ENCODE results near the gene TRIM15.

The TRIM15 gene

DNA sequence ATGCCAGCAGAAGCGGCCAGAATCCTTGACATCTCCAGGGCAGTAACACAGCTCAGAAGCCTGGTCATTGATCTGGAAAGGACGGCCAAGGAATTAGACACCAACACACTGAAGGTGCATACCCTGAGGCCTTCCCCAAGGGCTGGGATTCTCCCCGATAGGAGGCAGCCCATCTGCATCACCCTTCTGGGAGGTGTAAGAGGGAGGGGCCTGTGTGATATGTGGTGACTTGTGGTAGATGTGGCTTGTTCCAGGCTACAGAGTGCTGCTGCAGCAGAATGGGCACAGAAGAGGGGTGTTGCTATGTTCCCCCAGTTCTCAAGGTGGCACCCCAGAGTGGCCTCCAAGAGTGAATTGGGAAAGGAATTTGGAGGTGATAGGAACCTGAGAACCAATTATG lies 16.2 kb upstream of the TRIM15 start:
- no peak for FAIRE-seq

DNA sequence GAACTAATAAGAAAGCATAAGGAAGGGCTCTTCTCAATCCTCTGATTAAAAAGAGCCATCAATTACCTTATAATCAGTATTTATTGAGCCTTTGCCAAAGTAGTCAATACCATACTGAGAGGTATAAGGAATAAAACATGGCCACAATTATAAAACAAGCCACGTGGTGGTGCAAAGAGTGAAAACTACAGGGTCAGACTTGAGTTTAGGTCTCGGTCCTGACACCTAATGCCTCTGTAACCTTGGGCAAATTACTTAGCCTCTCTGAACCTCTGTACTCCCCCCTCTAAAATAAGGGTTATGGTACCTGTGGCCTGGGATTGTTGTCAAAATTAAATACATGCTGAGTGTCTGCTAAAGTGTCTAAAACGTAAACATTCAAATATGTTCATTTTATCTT lies 14.1 kb upstream of the TRIM15 start:
- FAIRE-seq = no peak

DNA sequence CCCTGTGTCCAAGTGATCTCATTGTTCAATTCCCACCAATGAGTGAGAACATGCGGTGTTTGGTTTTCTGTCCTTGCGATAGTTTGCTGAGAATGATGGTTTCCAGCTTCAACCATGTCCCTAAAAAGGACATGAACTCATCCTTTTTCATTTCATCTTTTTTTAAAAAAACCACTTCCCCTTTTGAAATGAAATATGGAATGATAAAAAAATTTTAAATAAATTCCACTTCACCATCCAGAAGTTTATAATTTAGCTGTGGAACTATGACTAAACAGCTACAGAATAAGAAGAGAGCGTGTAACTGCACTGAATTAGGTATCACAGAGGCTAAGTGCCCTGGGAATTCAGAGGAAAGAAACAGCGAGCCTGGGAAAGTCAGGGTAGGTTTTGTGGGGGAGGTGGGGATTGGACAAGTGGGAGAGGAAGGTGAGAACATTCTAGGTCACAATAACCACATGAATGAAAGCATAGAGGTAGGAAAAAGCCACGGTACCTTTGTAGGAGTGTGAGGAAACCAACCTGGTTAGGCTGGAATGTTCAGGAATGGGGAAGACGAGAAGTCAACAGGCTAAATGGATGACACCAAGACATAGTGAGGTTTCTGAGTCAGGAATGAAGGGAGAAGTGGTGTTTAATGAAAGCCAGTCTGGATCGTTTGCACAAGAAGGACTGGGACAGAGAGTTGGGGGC lies 13.3 kb upstream of the TRIM15 start:
- no peak for FAIRE-seq

DNA sequence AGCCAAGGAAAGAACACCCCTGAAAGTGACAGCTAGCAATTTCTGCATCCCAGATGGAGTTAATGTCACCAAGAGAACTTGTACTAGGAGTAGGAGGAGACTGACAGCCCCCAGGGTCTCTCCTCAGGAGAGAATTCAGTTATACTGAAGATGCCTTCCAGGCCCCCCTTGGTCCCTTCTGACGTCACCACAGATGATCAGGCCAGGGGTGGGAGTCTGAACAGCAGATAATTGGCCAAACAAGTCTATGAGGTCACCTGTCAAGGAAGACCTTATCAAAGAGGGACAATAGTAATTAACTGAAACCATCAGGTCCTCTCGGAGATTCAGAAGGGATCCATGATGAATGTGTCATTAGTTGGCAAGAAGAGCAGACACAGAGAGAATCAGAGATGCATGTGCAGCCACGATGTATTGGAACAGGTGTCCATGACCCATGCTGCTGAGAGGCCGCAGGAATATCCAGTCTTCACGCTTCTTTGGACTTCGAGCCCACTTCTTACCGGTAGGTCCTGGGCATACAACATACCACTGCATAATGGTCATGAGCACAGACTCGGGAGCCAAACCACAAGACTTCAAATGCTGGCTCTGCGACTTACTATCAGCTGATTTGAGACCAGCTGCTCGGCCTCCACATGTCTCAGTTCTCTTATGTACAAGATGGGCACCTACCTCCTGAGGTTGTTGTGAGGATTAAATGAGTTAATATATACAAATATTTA lies 12.5 kb upstream of the TRIM15 start:
- FAIRE-seq = no peak

DNA sequence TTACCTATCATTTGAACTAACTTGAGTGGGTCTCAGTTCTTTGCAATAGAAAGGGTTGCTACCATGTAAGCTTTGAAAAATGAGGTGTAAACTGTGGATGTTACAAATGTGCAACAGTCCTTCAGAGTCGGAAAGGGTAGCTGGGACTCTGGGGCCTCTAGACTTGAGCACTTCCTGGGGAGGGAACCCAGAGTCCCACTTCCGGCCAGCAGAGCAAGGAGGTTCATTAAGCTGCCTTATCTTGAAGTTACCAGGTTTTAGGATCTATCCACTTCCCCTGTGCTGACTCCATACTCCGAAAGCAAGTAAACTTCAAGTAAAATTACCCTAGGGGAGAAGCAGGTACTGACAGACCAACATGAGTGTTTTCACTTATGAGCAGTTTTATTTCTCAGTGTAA lies 11.8 kb upstream of the TRIM15 start:
- no peak for FAIRE-seq

DNA sequence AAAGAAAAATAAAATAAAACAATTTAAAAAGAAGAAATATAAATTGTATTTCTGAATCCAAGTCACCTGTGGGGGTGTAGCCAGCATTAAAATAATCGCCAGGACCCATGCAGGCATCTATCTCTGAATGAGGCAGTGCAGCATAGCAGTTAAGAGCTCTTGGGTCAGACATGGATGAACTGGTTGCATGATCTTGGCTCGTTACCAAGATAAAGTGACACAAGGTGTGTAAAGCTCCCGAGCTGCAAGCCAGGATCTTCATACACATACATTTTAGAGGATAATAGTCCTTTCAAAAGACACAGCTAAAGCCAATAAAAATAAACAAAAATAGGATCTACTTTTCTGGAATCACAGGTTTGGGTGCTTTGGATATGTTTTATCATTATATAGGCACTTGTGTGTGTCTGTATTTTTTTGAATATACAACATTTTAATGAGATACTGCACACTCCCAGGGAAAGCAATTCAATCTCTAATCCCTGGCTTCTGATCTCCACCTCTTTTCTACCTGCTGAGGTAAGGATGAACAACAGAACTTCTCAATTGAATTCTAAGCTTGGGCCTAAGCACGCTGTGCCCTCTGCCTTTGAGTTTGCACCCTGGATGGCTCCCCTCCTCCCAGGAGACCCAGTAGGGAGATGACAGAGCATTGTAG lies 11.2 kb upstream of the TRIM15 start:
- FAIRE-seq = no peak

DNA sequence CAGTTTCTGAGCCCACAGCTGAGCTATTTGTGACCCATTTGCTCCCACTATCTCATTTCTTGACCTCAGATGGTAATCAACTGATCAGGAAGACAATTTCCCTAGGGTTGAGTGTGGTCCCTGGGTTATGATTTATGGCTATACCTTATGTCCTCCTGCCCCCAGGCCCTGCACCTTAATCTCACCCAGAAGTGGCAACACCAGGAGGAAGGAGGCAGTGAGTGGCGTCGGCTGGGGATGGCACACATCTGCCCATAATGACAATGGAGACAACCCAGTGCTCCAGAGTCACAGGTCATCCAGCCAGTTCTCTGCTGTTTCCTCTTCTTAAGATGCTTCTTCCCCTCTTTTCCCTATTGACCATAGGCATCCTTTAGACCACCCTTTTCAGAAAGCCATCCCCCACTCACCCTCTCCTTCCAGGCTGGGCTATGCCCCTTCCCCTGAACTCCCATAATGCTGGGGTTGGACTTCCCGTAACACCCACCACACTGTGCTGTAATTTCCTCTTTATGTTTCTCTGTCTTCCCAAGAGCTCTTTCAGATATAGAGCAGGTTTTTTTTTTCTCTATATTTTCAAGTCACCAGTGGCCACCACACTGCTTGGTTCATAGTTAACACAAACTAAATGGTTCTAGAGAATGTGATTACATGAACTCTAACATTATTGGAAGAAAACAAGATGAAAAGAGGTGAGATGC lies 10.3 kb upstream of the TRIM15 start:
- FAIRE-seq = no peak

DNA sequence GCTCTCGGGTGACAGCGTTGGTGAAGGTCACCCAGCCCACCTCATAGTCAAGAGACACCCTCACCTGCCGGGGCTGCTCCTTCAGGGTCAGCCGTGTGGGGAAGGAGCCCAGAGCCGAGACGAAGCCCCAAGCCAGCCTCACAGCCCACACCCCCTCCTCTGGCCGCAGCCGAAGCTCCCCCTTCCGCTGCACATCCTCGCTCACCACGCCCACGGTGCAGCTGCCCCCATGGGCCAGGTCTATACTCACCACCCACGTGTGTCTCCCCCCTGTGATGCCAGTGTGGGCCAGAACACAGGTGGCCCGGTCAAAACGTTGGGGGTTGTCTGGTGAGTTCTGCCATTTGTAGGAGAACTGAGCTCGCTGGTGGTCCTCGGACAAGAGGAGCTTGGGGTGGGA lies 9.3 kb upstream of the TRIM15 start:
- FAIRE-seq = no peak

DNA sequence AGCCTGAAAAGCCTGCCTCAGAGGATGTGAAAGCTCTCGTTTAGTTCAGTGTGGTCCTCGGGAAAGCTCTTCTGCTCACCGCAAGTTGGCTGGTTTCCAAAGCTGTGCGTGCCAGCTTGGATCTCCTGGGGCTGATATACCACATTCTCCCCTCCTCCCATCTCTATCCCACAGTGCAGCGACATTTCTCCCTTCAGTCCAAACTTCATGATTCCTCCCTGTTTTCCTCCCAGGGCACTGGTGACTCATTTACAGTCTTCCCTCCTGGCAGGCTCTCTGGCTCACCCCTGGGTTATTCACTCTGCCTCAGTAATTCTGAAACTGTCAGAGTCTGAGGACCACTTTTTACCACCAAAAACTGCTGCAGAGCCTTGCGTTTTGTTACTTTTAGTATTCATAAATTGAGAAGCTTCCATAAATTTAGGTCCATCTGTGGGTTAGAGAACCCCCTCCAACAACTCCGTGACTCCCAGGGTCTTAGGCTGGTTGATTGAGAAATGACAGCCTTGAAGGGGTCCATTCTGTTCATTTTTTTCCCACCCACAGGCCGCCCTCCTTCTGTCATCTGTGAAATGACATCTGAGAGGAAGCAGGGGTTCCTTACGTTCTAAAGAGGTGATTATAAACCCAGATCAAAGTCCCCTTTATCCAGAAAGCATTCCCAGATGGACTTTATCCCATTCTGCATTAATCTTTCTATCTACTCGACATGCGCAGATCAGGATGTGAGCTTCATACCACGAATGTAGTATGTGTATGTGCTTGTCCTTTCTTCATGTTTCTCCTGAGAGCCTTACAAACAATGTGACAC lies 8.4 kb upstream of the TRIM15 start:
- FAIRE-seq = no peak

DNA sequence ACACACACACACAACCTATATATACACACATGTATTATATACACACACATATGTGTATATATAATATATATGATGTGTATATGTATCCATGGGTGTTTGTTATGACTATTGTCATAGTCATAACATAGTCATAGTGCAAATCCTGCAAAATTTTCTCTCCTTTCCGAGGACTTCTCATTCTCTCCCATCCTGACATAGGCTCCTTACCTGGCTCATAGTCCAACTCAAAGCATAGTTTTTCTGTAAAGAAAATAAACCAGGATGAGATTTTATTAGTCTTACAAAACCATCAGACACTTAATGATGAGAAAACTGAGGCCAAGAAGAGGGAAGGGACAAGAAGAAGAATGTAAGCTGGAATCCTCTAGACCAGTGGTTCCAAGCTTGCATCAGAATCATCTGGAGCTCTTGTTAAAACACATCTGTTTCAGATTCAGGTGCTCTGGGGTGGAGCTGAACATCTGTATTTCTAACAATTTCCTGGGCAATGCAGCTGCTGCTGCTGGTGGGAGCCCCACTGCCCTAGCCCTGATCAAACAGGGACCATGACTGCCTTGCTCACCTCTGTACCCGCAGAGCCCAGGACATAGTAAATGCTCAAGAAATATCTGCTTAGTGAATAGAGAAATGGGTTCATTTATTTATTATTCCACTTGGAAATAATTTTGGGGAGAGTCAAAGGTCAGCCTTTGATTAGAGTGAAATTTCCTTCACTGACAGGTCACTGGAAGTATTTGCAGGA lies 7.7 kb upstream of the TRIM15 start:
- FAIRE-seq = no peak

DNA sequence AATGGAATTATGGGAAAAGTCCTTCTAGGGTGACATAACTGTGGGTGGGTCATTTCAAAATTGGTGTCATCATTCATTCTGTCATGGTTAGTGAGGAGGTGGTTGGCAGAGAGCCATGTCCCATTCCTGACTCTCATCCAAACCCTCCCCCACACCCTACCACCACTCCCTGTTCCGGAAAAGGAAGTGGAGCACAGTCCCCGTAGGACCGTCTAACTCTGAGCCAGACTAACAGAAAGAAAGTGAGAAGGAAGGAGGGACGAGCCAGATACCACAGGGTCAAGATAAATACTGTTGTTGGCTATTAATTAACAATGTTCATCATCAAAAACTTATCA lies 7.1 kb upstream of the TRIM15 start:
- no peak for FAIRE-seq

DNA sequence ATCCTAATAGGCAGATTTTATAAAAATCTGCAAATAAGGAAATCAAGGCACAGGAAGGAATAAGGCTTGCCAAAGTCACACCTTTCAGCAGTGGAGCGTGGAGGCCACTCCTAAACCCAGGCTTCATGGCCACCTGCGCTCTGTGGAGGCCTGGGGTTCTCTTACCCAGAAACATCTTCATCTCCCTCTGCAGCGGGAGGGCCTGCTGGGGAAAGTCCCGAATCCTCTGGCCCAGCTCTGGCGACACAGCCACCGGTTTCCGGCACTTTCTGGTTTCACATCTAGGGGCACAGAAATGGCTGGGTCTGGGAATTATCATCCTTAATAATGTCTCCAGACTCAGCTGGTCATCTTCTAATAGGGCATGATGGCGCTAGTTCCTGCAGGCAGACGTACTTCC lies 6.6 kb upstream of the TRIM15 start:
- no peak for FAIRE-seq

DNA sequence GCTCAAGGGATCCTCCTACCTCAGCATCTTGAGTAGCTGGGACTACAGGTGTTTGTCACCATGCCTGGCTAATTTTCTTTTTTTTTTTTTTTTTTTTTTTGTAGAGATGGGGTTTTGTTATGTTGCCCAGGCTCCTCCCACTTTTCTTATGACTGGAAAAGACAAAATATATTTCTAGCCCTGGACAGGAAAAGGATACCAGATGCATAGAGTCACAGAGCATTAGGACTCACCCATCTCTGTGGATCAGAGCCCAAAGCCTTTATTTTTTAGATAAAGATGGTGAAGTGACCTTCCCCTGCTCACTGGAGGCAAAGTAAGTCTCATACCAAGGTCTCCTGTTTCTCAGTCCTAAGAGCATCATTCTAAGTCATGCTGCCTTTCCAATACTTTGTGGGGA lies 5.8 kb upstream of the TRIM15 start:
- FAIRE-seq = no peak

DNA sequence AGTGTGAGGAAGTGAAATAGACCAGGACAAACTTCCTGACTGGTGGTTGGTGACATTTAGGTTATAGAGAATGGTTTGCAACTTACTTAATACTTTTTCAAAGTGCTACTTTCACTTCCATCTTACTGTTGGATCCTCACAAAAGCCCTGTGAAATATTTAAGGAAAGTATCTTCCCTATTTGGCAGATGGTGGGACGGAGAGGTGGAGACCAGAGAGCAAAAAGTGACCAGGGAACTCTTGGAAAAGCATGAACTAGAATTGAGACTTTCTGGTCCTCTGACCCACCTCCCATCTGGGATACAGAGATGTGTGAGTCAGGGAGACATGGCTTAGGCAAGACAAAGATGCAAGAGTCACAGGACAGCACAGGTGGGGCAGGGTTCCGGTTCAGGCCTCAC lies 5.3 kb upstream of the TRIM15 start:
- FAIRE-seq = no peak

DNA sequence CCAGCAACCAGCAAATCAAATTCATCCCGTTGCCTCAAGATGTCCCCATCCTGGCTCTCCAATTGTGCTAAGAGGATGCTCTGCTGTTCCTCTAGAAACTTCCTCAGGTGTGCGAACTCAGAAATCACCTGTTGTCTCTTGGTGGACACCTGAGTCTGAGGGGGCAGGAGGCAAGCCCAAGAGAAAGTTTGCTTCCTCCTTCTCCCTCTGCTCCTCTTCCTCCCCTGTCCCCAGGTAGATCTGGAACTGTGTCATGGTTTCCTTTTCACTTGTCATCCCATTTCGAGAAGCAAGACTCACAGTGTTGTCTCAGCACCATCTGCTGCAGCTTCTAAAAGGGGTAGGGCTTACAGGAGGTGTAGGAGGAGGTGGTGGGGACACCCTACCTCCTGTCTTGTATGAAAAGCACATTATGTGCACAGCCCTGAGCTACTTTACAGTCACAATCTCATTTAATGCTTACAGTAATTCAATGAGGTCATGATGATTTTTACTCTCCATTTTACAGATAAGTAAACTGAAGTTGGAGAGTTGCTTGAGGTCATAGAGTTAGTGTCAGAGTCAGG lies 4.8 kb upstream of the TRIM15 start:
- no peak for FAIRE-seq

DNA sequence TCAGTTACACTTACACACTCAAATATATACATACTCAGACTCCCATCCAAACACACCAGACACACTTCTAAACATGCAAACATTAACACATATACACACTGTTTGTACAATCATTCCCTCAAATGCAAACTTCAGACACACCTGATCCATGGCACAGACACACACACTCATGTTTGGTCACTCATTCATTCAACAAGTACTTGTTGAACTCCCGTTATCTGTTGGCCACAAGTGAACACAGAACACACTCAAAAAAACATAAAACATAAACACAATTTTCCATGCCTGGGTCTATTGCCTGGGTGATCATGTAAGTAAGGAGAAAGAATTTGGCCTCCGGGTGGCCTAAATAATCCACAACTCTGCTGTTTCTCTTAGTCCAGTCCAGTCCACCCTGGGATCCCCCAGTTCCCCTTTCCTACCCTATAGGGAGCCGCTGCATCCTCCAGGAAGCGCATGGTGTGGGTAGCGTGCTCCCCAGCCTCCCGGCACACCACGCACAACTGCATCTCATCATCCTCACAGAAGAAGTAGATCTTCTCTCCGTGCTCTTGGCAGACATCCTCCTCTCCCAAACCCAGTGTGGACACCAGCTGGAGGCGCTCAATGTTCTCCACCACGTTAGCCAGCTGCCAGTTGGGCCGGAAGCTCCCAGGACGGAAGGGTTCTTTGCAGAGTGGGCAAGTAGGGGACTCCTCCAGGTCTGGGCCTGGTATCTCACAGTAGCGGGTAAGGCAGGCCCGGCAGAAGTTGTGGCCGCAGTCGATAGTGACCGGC lies 3.1 kb upstream of the TRIM15 start:
- no peak for FAIRE-seq

DNA sequence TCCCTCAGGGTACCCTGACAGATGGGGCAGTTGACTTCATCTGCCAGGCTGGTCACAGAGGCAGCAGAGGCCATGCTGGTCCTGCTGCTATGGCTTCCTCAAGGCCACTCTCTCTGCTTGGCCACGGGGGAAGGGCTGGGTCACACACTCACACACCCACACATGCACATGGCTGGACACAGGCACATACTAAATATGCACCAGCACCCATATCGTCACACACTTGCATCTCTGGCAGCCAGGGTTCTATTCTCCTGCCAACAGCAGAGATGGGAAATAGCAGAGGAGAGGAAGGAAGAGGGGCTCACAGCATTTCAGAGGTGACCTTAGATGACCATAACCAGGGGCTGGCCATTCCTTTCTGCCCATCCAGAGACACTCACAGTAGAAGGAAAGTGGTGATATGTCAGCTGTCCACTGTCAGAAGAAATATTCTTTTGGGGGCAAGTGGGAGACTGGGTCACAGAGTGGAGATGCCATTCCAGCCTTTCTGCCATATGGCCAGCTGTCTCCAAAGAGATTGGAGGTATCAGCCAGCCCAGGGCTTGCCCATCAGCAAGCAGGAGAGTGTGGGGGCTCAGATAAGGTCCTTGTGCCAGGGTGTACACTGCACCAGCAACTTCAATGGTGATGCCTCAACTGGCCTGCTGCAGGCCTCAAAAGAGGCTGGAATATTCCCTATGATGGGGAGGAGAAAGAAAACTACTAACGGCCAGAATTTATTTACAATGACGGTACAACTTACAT lies 2.4 kb upstream of the TRIM15 start, which contains the start of gene TRIM10:
TRIM10 (minus strand) TSS at position 427 of the 747 bp plus-strand sequence; CDS start at position 74, 353 bp downstream.
- no peak for FAIRE-seq

DNA sequence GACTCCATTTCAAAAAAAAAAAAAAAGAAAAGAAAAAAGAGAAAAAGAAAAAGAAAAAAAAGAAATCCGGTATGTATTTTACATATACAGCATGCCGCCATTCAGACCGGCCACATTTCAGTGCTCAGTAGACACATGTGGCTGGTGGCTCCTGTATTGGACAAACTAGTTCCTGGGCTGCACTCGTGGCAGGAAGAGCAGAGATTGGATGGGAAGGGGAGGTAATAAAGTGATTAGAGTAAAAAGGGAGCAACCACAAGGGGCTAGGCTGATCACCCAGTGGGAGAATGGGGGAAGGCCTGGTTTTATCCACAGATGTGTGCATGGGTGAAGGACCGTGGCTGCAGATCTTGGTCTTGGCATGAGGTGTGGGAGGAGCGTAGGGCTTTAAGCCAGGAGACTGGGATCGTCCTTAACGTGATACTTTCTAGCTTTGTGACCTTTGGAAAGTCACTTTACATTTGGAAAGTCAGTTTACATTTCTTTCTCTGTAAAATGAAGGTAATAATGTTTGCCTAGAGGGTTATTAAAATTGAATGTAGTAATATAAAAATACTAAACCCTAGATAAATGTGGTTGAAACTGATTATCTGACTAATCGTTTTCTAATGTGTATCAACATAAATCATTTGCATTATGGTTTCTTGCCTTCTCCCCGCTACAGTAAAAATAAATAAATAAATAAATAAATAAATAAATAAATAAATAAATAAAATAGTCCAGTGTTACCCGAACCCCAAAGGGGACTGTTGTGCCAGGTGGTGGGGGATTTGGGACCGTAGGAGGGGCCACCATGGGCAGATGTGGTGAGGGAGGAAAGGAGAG lies 869 bp upstream of the TRIM15 start:
- no peak for FAIRE-seq

Data from islet of Langerhans (tissue), 1 donor.